NCI-H2171 (cell line): ENCODE data around the gene ATF7.

Experiments used
- DNase-seq: peaks from one replicate; lab custom pipeline; 2025; lab: John Stamatoyannopoulos, UW

ATF7 gene

DNA sequence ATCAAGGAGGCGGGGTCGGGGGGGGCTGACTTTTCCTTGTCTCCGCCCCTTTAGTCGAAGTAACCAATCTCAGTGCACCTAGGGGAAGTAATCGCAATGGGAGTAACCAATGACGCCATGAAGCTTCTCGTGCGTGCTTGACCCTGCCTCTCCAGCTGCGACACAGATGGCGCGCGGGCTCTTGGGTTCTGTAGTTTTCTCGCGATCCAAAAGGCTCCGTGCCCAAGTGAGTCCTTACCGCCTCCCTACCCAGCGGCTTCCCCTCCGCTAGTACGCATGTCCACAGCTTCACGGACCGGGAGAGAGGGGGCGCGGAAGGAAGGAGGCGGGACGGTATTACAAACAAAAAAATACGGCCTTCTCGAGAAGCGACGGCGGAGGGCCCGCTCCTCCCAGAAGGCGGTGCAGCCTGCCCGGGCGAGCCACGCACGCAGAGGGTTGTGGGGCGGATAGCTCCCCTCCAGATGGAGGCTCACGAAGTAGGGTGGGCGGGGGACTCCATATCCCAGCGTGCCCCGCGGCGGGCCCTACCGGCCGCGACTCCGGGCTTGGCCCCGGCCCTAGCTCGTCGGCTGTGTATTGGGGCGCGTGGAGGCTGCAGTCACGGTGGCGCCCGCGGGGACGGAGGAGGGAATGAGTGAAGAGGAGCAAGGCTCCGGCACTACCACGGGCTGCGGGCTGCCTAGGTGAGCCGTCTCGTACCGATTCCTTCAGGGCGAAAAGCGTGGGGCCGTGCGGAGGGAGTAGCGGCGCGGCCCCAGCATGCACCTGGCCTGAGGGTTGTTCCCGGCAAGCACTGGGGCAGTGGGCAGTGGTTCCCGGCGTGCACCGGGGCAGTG lies 125.2 kb downstream of the ATF7 start, which contains the start of gene TARBP2:
Gene TARBP2 (plus strand): TSS at position 508 of the 839 bp plus-strand sequence. CDS start 126 bp downstream, at position 634.
- DNase-seq = peak; percentile 99

DNA sequence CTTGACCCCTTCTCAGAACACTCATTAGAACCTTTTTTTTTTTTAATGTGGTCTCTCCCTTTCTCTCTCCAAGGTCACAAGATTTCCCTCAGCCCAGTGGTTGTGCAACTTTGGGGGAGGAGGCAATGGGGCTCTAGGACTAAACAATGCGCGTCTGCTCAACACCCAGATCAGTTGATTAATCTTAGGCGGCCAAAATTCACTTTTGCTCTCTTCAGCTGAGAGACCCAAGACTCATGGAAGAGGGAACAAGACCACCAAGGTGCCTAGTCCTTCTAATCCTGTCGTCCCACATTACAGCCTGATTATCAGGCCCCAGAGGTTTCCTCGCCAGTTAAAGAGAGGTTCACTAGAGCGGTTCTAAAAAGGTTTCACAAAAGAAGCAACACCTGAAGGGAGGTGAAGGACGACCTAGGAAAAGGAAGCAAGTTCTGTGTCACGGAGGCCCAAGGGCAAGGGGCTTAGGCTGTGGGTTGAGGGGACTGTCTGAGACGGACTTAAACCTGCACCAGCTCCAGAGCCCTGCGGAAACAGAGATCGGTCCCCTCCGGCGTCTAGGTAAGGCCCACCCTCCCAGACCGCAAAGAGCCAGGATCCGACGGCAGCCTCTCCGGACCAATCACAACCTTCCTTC lies 125.9 kb downstream of the ATF7 start:
- no peak for DNase-seq

DNA sequence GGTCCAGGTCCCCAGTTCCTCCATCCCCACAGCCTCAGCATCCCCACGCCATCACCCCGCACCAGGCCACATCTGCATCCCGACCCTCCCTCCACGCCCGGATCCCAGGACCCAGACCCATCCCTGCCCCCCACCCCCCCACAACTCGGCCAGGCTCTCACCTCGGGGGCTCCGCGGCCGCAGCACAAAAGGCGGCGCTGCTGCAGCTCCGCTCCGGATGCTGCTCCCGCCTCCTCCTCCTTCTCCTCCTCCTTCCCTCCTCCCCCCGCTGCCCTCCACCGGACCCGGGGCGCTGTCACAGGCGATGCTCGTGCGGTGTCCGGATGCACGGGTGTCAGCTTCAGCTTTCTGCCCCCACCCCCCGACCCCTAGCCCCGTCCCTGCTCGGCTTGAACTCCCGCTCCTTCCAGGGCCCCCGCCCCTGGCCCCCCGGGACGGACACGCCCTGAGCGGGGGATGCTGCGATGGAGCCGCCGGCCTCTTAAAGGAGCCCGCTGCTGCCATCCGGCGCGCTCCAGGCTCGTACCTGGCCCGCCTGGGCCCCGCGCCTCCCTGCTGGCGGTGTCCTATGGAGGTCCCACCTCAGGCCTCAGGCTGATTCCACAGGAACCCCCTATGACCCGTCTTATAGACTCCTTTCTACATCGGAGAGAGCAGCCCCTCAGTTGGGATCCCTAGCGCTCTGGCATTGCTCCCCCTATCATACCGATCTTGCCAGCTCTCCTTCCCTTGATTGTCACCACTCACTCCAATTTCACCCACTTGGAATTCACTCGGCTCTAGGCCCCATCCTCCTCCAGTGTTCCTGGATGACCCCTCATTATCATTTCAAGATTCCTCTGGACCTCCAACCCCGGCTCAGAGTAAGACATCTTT lies 126.7 kb downstream of the ATF7 start, which contains the start of gene MAP3K12:
Gene MAP3K12 (minus strand): TSS at position 193 of the 876 bp plus-strand sequence. CDS start 12,067 bp downstream, outside the sequence.
- peak; percentile 75 for DNase-seq

DNA sequence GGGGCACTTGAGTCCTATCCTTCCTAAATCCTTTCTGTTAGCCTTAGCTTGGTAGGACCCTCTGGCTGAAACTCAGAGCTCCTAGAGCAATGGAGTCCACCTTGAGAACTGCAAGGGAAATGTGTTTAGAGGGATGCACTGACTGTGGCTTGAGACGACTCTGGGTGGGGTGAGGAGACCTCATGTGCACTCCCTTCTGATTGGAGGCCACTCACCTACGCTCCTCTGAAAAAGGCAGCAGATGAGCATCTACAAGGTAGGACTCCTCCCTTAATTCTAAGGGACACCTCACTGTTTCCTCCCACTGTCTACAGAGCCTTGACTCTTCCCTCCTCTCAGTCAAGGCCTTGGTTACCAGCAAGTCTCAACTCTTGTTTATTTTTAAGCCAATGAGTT lies 127.9 kb downstream of the ATF7 start:
- DNase-seq = no peak

DNA sequence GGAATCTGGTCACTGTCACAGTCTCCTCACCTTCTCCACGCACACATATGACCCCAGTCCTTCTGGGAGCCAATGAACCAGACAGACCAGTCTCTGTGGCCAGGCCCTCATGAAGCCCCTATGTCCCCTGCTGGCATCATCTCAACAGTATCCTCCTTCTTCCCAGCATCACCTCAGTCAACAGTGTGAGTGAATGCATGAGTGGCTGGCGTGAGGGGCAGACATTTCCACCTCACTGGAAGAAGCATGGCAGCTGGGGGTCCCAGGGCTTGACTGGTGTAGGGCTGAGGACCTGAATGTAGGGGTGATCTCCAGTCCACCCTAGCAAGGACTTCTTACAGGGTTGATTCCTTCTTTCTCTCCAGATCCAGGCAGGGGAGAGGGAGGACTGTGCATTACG lies 128.7 kb downstream of the ATF7 start:
- no peak for DNase-seq

DNA sequence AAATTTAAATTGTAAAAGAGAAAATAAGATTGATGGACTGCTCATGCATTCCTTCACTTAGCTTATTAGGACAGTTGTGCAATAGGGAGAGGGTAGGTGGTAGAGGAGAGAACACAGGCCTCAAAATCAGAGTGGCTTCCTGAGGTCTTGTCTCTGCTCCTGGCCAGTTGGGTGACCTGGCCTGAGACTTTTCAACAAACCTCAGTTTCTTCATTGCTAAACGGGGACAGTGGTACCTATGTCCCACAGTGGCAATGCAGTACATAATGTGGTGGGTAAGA lies 129.5 kb downstream of the ATF7 start:
- no peak for DNase-seq

DNA sequence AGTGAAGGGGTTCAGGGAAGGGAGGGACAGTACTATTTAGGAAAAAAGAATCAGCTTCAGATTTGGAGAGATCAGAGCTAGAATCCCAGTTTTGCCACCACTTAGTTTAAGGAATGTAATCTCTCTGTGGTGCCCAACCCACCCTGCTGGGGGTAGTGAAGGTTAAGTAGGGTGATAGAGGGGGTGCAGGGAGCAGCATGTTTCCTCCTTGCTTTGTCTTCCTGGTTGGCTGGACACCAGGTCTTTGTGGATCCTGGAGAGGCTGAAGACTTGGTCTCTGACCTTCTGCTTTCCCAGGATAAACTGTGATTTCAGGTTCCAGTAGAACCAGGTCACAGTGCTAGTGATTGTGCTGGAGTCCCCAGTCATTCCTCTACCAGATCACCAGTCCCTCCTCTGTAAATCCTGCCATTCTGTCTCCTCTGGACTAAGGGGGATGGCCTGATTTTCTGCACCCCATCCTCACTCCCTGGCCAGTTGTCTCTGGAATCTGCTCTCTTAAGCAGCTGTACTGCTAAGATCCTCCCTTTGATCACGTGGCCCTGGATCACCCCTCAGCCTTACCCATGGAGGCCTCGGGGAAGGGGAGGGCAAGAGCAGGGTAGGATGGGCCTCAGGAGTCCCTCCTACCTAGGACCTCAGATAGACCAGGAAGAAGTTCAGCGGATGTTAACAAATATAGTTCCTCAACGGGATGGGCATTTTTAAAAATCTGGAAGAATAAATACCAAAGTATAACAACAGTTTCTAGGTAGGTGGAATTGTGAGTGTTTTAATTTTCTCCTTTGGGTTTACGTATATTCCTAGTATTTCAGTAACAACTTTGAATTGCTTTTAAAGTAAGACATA lies 130.1 kb downstream of the ATF7 start:
- no peak for DNase-seq

GRCh38 chr12:53493610-53494391 lies 132.4 kb downstream of the ATF7 start:
- DNase-seq = peak; percentile 14

DNA sequence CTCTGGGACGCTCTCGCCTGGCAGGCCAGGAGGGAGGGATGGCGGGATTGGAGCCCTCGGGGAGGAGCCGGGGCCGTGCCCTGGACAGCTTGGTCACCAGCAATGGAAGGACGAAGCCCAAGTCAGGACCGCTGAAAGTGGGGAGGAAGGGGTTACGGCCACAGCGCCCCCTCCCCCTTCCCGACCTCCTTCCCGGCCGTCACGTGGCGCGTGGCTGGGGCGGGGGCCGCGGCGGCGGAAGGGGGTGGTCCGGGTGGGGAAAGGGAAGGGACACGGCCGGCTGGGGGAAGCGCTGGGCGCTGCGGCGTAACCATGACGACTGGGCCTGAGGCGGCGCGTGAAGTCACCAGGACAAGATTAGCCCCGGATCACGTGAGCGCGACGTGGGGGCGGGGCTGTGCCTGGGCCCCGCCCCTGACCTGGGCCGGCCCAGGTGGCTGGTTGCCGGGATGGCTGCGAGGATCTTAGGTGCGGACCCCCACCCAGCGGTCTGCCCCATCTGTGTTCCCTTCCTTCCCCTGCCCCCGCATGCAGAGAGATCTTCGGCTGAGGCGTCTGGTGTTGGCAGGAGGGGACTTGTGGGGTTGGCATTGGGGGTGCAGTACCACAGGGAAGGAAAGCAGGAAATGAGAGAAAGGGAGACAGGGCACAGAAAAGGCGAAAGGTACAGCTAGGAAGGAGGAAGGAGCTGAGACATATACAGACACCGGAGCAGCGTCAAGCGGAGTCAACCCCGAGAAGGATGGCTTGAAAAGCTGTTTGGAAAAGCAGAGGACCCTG lies 133.2 kb downstream of the ATF7 start:
- peak; percentile 91 for DNase-seq

GRCh38 chr12:53492188-53492587 lies 134.0 kb downstream of the ATF7 start:
- DNase-seq = no peak

DNA sequence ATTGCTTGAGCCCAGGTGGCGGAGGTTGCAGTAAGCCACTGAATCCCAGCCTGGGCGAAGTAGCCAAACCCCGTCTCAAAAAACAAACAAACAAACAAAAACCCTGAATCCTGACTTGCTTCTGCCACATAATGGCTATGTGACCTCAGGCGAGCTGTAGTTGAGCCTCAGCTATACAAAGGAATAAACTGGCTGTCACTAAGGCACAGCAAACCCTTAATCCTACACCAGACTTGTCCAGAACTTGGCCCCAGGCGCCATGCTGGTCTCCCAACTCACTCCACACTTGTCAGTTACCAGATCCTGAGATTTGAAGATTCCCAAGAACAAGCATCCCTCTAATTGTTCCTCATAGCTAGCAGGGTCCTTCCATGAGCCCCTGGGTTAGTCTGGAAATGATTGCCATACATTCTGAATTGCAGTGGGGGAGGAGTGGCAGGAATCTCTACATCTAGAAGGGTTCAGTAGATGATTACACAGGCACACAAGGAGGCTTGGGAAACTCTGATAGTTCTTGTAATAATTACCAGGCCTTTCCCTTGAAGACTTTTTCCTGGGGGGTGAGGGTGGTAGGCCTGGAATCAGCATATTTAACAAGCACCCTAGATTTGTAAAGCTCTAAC lies 136.8 kb downstream of the ATF7 start:
- no peak for DNase-seq

GRCh38 chr12:53486736-53487487 lies 139.3 kb downstream of the ATF7 start:
- no peak for DNase-seq

GRCh38 chr12:53485955-53486735 lies 140.0 kb downstream of the ATF7 start:
- no peak for DNase-seq

DNA sequence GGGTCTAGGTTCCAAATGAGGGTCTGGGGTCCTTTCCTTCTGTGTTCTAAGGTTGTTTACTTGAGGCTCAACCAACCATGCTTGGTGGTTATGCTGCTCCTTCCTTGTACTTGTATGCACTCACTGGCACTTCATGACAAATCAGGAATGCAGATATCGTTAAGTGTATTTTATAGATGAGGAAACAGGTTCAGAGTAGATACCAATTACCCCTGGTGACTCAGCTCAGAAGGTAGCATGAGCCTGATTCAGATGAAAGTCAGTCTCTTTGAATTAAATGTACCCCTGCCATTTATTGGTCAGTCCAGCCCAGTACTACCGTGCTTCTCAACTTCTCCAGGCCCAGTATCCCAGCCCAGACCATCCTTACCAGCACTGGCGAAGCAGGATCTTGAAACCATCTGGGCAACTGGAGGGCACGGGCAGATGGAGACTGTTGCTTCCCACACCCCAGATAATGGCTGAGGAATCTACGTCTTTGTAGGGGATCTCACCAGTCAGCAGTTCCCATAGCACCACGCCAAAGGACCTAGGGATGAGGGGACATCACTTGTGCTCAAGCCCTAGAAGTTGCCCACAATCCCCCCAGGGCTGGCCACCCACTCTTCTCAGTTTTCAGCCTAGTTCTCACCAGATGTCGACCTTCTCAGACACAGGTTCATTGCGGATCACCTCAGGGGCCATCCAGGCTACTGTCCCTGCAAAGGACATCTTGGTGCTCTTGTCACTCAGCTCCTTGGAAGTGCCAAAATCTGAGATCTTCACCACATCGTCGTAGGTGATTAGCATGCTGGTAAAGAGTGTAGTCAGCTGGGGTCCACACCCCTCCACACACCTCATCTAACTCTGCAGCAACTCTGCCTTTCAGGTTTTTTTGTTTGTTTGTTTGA lies 141.3 kb downstream of the ATF7 start:
- no peak for DNase-seq

DNA sequence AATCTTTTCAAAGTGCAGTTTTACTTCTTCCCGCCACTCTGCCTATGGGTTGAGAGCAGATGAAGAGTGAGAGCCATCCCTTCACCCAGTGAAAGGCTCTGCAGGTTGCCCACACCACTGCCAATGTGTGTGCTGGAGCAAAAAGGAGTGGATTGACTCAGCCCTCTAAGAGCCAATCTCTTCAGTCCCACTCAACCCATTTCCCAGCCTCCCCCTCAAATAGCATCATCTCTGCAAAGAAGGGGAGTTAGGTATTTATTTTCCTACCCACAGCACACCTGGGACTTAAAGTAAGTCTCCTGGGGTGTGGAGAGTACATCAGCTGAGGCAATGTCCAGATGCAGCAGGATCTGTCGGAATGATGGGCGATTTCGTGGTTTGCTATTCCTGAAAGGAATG lies 142.2 kb downstream of the ATF7 start:
- DNase-seq = no peak

DNA sequence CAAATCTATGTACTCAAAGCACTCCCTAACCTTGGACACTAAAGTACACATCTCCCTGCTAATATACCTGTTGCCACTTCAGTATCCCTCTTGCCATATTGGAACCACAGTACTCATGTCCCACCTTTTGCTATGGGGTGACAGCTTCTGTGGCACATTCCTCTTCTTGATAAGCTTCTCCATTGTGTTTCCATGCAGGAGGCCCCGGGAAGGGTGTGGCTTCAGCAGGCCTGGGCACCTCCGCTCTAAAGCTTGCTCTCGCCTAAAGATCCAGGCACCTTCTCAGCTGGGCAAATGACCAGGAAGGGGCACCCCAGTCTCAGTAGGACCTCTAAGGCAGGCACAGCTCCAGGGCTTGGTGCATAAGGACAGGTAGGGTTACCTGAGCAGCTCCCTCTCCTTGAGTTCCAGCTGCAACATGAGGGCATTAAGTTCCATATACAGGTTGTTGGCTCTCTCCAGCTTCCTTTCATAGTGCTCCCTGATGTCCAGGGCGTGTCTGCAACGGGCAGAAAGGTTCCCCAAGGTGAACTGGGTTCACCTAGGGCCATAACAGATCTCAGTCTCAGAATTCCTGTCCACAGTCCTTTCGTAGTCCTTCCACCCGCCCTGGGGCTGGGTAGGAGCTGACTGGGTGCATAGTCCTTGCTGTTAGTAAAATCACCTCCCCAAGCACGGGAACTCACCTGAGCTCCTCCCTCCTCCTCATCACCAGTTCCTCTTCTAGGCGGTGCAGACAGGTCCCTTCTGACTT lies 142.8 kb downstream of the ATF7 start:
- no peak for DNase-seq
